ENCODE measurements around the gene PACRG.

The PACRG gene

GRCh38 chr6:163338671-163339405 is 611.1 kb downstream of the PACRG start:
- Histone ChIP-seq H3K27ac (ENCODE audit: low read length) (no peak overlapping the region), H3K4me3 (ENCODE audit: low read length) (no peak overlapping the region), H3K9me3 (ENCODE audit: control insufficient read depth, insufficient read depth, low read length) (no peaks in the 10 kb centered on the region), H3K27me3 (ENCODE audit: control insufficient read depth, insufficient read depth, low read length) (no peaks in the 10 kb centered on the region), H3K4me1 (ENCODE audit: control insufficient read depth, insufficient read depth, low read length) (peaks cover 8% of the 10 kb centered on the region; the same call in 1 of the 2 replicates), H3K36me3 (ENCODE audit: control insufficient read depth, insufficient read depth, low read length) (no peaks in the 10 kb centered on the region)
- WGBS (ENCODE audit: insufficient coverage, insufficient read length) = no CpG with 5 or more reads among the region's 12 CpGs
- no peak for DNase-seq (ENCODE audit: low read depth, low spot score)

- Histone ChIP-seq H3K27me3 (ENCODE audit: control insufficient read depth, insufficient read depth, low read length) (no peaks in the 10 kb centered on the region), H3K36me3 (ENCODE audit: control insufficient read depth, insufficient read depth, low read length) (no peaks in the 10 kb centered on the region), H3K4me3 (ENCODE audit: low read length) (no peak overlapping the region), H3K9me3 (ENCODE audit: control insufficient read depth, insufficient read depth, low read length) (no peaks in the 10 kb centered on the region), H3K4me1 (ENCODE audit: control insufficient read depth, insufficient read depth, low read length) (peaks cover 8% of the 10 kb centered on the region; the same call in 1 of the 2 replicates), H3K27ac (ENCODE audit: low read length) (no peak overlapping the region)
- no peak for DNase-seq (ENCODE audit: low read depth, low spot score)
- WGBS (ENCODE audit: insufficient coverage, insufficient read length) = 100% methylated on average over 2 of the region's 5 CpGs
These were observed 611.7 kb downstream of the PACRG start for GRCh38 chr6:163339466-163339865.

- no peak overlapping the region for H3K4me3 ChIP-seq (ENCODE audit: low read length)
- WGBS (ENCODE audit: insufficient coverage, insufficient read length) = no CpG with 5 or more reads among the region's 19 CpGs
These were observed 612.6 kb downstream of the PACRG start for GRCh38 chr6:163340201-163340887.

GRCh38 chr6:163341224-163342061 is 613.7 kb downstream of the PACRG start:
- H3K27me3 ChIP-seq (ENCODE audit: control insufficient read depth, insufficient read depth, low read length) = no peaks in the 10 kb centered on the region
- WGBS (ENCODE audit: insufficient coverage, insufficient read length) = no CpG with 5 or more reads among the region's 16 CpGs
- peaks cover 6% of the 10 kb centered on the region; the same call in 1 of the 2 replicates for H3K4me1 ChIP-seq (ENCODE audit: control insufficient read depth, insufficient read depth, low read length)
- no peak overlapping the region for H3K4me3 ChIP-seq (ENCODE audit: low read length)
- no peaks in the 10 kb centered on the region for H3K9me3 ChIP-seq (ENCODE audit: control insufficient read depth, insufficient read depth, low read length)
- DNase-seq (ENCODE audit: low read depth, low spot score) = no peak
- H3K36me3 ChIP-seq (ENCODE audit: control insufficient read depth, insufficient read depth, low read length) = no peaks in the 10 kb centered on the region
- H3K27ac ChIP-seq (ENCODE audit: low read length) = no peak overlapping the region

More at GRCh38 chr6:163340201-163340887, 612.6 kb downstream of the PACRG start:
- Histone ChIP-seq H3K36me3 (ENCODE audit: control insufficient read depth, insufficient read depth, low read length) (no peaks in the 10 kb centered on the region), H3K4me1 (ENCODE audit: control insufficient read depth, insufficient read depth, low read length) (peaks cover 8% of the 10 kb centered on the region; the same call in 1 of the 2 replicates), H3K9me3 (ENCODE audit: control insufficient read depth, insufficient read depth, low read length) (no peaks in the 10 kb centered on the region), H3K27ac (ENCODE audit: low read length) (no peak overlapping the region), H3K27me3 (ENCODE audit: control insufficient read depth, insufficient read depth, low read length) (no peaks in the 10 kb centered on the region)
- no peak for DNase-seq (ENCODE audit: low read depth, low spot score)

GRCh38 chr6:163342571-163343539 is 615.1 kb downstream of the PACRG start:
- WGBS (ENCODE audit: insufficient coverage, insufficient read length) = no CpG with 5 or more reads among the region's 24 CpGs
- H3K9me3 ChIP-seq (ENCODE audit: control insufficient read depth, insufficient read depth, low read length) = no peaks in the 10 kb centered on the region
- H3K4me1 ChIP-seq (ENCODE audit: control insufficient read depth, insufficient read depth, low read length) = peaks cover 6% of the 10 kb centered on the region; the same call in 1 of the 2 replicates
- H3K27ac ChIP-seq (ENCODE audit: low read length) = no peak overlapping the region
- no peak overlapping the region for H3K4me3 ChIP-seq (ENCODE audit: low read length)
- no peaks in the 10 kb centered on the region for H3K27me3 ChIP-seq (ENCODE audit: control insufficient read depth, insufficient read depth, low read length)
- no peaks in the 10 kb centered on the region for H3K36me3 ChIP-seq (ENCODE audit: control insufficient read depth, insufficient read depth, low read length)
- DNase-seq (ENCODE audit: low read depth, low spot score) = no peak

- H3K4me3 ChIP-seq (ENCODE audit: low read length) = no peak overlapping the region
- H3K4me1 ChIP-seq (ENCODE audit: control insufficient read depth, insufficient read depth, low read length) = peaks cover 6% of the 10 kb centered on the region; the same call in 1 of the 2 replicates
- no peaks in the 10 kb centered on the region for H3K9me3 ChIP-seq (ENCODE audit: control insufficient read depth, insufficient read depth, low read length)
- no peaks in the 10 kb centered on the region for H3K27me3 ChIP-seq (ENCODE audit: control insufficient read depth, insufficient read depth, low read length)
- no CpG with 5 or more reads among the region's 8 CpGs for WGBS (ENCODE audit: insufficient coverage, insufficient read length)
- DNase-seq (ENCODE audit: low read depth, low spot score) = no peak
- no peaks in the 10 kb centered on the region for H3K36me3 ChIP-seq (ENCODE audit: control insufficient read depth, insufficient read depth, low read length)
- H3K27ac ChIP-seq (ENCODE audit: low read length) = no peak overlapping the region
These were observed 615.8 kb downstream of the PACRG start for GRCh38 chr6:163343609-163344008.

GRCh38 chr6:163344411-163344810 is 616.6 kb downstream of the PACRG start:
- Histone ChIP-seq H3K4me1 (ENCODE audit: control insufficient read depth, insufficient read depth, low read length) (peaks cover 2% of the 10 kb centered on the region; the same call in 1 of the 2 replicates), H3K9me3 (ENCODE audit: control insufficient read depth, insufficient read depth, low read length) (no peaks in the 10 kb centered on the region), H3K27ac (ENCODE audit: low read length) (no peak overlapping the region), H3K4me3 (ENCODE audit: low read length) (no peak overlapping the region), H3K36me3 (ENCODE audit: control insufficient read depth, insufficient read depth, low read length) (no peaks in the 10 kb centered on the region), H3K27me3 (ENCODE audit: control insufficient read depth, insufficient read depth, low read length) (no peaks in the 10 kb centered on the region)
- WGBS (ENCODE audit: insufficient coverage, insufficient read length) = no CpG with 5 or more reads among the region's 8 CpGs
- no peak for DNase-seq (ENCODE audit: low read depth, low spot score)

GRCh38 chr6:163345931-163346330 is 618.2 kb downstream of the PACRG start:
- Histone ChIP-seq H3K4me3 (ENCODE audit: low read length) (no peak overlapping the region), H3K36me3 (ENCODE audit: control insufficient read depth, insufficient read depth, low read length) (no peaks in the 10 kb centered on the region), H3K4me1 (ENCODE audit: control insufficient read depth, insufficient read depth, low read length) (peaks cover 2% of the 10 kb centered on the region; the same call in 1 of the 2 replicates), H3K9me3 (ENCODE audit: control insufficient read depth, insufficient read depth, low read length) (no peaks in the 10 kb centered on the region), H3K27ac (ENCODE audit: low read length) (no peak overlapping the region), H3K27me3 (ENCODE audit: control insufficient read depth, insufficient read depth, low read length) (no peaks in the 10 kb centered on the region)
- DNase-seq (ENCODE audit: low read depth, low spot score) = no peak
- no CpG with 5 or more reads among the region's 8 CpGs for WGBS (ENCODE audit: insufficient coverage, insufficient read length)

GRCh38 chr6:163346497-163346961 is 618.8 kb downstream of the PACRG start:
- Histone ChIP-seq H3K27me3 (ENCODE audit: control insufficient read depth, insufficient read depth, low read length) (no peaks in the 10 kb centered on the region), H3K9me3 (ENCODE audit: control insufficient read depth, insufficient read depth, low read length) (no peaks in the 10 kb centered on the region)

More at GRCh38 chr6:163346497-163346961, 618.8 kb downstream of the PACRG start:
- Histone ChIP-seq H3K36me3 (ENCODE audit: control insufficient read depth, insufficient read depth, low read length) (no peaks in the 10 kb centered on the region), H3K27ac (ENCODE audit: low read length) (no peak overlapping the region), H3K4me3 (ENCODE audit: low read length) (no peak overlapping the region), H3K4me1 (ENCODE audit: control insufficient read depth, insufficient read depth, low read length) (peaks cover under 1% of the 10 kb centered on the region; the same call in 1 of the 2 replicates)
- WGBS (ENCODE audit: insufficient coverage, insufficient read length) = no CpG with 5 or more reads among the region's 16 CpGs
- no peak for DNase-seq (ENCODE audit: low read depth, low spot score)
